ENCODE data around the gene MED23.

- TF ChIP-seq, protein P1, sequence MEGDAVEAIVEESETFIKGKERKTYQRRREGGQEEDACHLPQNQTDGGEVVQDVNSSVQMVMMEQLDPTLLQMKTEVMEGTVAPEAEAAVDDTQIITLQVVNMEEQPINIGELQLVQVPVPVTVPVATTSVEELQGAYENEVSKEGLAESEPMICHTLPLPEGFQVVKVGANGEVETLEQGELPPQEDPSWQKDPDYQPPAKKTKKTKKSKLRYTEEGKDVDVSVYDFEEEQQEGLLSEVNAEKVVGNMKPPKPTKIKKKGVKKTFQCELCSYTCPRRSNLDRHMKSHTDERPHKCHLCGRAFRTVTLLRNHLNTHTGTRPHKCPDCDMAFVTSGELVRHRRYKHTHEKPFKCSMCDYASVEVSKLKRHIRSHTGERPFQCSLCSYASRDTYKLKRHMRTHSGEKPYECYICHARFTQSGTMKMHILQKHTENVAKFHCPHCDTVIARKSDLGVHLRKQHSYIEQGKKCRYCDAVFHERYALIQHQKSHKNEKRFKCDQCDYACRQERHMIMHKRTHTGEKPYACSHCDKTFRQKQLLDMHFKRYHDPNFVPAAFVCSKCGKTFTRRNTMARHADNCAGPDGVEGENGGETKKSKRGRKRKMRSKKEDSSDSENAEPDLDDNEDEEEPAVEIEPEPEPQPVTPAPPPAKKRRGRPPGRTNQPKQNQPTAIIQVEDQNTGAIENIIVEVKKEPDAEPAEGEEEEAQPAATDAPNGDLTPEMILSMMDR (IDR thresholded peaks at IDR 0.05) = no peak
- TF ChIP-seq EP300 (IDR thresholded peaks at IDR 0.05; ENCODE audit: borderline replicate concordance in 1 of 2, low read depth in 1 of 2, low read length in 1 of 2) = no peak
- no peak for TF ChIP-seq MAX (IDR thresholded peaks at IDR 0.05; ENCODE audit: low read depth)
- no peak for TF ChIP-seq YY1 (IDR thresholded peaks at IDR 0.05; ENCODE audit: low read depth)
- no peak for TF ChIP-seq POLR2AphosphoS5 (IDR thresholded peaks at IDR 0.05; ENCODE audit: low read depth, low read length)
- no peak for TF ChIP-seq MXI1 (IDR thresholded peaks at IDR 0.05; ENCODE audit: low read depth, low read length)
- TF ChIP-seq NRF1 (IDR thresholded peaks at IDR 0.05; ENCODE audit: low read depth, low read length) = no peak
- TF ChIP-seq TAF1 (IDR thresholded peaks at IDR 0.05; ENCODE audit: borderline replicate concordance, low read depth, low read length) = no peak
- no peak for TF ChIP-seq USF1 (IDR thresholded peaks at IDR 0.05; ENCODE audit: borderline replicate concordance, low read depth)
- no peak for TF ChIP-seq ELF1 (IDR thresholded peaks at IDR 0.05)
- TF ChIP-seq CHD2 (IDR thresholded peaks at IDR 0.05; ENCODE audit: low read length, partially characterized antibody) = no peak
- no peak for TF ChIP-seq RAD21 (IDR thresholded peaks at IDR 0.05; ENCODE audit: low read length)
- TF ChIP-seq SMC3 (IDR thresholded peaks at IDR 0.05; ENCODE audit: low read depth, low read length) = no peak
- no peak for TF ChIP-seq JUND (IDR thresholded peaks at IDR 0.05)
Measured at GRCh38 chr6:131561925-131562707, 65.9 kb downstream of the MED23 start.

All from SK-N-SH (cell line).